ENCODE measurements around the gene EPOP.

EPOP gene

DNA sequence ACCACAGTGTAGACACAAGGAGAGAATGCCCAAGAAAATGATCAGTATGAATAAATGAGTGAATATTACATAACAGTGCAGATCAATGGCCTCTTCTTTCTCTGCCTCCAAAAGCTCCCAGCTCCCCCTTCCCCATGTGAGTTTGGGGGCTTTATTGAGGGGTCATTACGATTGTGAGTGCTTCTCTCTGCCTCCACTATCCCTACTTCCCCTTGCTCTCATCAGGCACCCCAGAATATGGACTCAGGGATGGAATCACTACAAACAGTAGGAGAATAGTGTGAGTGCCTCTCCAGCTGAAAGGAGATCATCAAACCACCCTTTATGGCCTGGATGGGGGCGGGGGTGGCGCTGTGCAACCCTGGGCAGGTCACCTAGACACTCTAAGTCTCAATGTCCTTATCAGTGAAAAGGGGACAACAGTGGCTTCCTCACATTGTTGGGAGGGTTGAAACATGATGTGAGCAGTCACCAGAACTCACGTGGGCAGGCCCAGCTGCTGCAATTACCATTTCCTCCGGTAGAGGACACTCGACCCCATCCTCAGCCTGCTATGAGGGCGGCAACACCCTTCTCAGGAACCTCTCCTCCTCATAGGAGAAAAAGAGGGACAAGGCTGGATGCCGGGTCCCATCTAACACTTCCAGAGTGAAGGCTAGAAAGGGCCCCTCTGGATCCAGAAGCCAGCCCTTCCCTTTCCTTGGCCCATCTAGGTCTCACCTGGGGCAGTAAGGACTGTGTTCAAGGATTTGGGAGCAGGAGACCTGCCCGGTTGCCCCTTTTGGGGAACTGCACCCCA is 2.1 kb upstream of the EPOP start:
- DNase-seq = peak; percentile 76 to 97 (median 84)
- intact Hi-C loops (cut with DNase I) = loop anchor here (1.0 kb wide), 1 partner anchor 58 kb away; no protein-coding TSS in a partner anchor

DNA sequence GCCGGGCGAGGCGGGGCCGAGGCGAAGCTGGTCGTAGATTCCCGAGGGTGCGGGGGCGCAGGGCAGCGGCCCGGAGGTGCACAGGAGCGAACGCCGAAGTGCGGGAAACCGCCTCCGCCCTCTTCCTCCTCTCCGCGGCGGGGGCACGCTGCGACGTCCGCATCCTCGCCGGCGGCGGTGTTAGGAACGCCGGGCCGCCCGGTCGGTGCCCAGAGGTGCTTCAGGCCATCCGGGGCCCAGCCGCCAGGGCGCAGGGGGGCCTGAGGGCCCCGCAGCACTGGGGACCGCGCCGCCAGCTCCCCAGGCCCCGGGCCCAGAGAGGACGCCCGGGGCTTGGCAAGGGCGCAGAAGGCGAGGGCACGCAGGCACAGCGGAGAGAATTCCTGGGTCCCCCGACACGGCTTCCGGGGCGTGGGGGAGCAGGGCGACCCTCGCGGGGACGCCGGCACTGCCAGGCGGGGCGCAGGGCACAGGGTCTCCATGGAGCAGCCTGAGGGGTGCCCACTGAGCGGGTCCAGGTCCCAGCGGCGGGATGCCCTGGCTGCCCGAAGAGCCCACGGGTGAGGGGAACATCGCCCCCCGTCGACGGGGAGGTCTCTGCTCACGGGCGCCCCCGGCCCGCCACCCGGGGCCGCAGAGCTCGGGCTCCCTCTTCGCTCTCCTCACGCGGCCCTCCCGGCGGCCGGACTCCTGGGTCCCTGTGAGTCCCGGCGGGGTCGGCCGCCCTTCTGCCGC is 576 bp downstream of the EPOP start:
- peak in 2 of 10 donors; percentile 74 to 85 for DNase-seq
- intact Hi-C loops (cut with DNase I) = loop anchor here (2.0 to 5.0 kb wide), 2 partner anchors 57 to 322 kb away; partner anchors contain the start of genes CISD3 and SOCS7

DNA sequence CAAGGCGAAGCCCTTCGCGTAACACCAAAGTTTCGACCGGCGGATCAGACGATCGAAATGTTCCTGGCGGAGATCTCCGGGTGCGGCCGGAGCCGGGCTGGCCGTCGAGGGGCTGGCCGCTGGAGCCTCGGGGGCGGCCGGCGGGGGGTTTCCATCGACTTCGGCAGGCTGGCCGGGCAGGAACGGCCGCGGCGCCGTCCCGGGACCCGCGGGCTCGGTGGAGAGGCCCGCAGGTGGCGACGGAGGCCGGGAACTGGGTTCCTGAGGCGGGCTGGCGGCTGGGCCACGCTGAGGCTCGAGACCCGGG is 1.1 kb downstream of the EPOP start:
- intact Hi-C loops (cut with DNase I) = loop anchor here (2.0 to 5.0 kb wide), 2 partner anchors 57 to 321 kb away; partner anchors contain the start of genes CISD3 and SOCS7
- no peak for DNase-seq

DNA sequence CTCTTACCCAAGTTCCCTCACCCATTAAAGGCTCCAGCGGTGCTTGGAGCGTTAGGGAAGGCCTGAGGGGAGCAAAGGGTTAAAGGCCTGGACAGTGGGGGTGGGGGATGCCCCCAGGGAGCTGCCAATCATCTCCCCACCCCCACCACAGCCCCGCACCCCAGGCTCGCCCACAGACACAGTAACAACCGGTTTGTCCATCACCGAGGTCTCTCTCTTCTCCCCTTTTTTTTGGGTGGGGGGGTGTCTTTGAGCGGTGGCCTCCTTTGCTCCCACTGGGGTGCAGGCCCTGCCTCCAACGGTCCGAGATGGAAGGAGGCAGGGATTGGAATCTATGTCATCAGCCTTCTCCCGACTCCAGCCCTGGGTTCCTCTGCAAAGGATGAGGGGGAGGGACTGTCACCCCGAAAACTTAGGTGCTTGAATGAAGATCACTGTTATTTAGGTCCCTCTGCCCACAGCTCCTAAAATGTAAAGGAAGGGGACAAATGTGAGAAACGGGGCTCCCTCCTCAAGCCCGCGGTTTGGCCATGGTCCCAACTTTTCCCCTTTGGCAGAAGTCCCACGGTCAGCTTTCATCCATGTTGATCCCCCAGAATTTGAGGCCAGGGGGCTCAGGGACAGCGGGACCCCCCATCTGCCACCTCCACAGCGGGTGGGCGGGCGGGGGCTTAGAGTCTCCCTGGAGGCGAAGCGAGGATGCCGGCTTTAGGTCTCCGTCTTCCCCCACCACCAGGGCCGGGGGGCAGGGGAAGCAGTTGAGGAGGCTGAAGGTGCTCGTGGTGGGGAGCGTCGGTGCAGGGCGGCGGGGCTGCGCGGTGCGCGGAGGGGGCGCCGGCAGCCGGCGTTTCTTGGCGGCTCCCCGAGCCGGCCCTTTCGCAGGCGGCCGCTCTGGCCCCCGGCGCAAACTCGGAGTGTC is 1.7 kb downstream of the EPOP start:
- no peak for DNase-seq
- intact Hi-C loops (cut with DNase I) = loop anchor here (5.0 kb wide), 1 partner anchor 321 kb away; the partner anchor contains the start of gene SOCS7

DNA sequence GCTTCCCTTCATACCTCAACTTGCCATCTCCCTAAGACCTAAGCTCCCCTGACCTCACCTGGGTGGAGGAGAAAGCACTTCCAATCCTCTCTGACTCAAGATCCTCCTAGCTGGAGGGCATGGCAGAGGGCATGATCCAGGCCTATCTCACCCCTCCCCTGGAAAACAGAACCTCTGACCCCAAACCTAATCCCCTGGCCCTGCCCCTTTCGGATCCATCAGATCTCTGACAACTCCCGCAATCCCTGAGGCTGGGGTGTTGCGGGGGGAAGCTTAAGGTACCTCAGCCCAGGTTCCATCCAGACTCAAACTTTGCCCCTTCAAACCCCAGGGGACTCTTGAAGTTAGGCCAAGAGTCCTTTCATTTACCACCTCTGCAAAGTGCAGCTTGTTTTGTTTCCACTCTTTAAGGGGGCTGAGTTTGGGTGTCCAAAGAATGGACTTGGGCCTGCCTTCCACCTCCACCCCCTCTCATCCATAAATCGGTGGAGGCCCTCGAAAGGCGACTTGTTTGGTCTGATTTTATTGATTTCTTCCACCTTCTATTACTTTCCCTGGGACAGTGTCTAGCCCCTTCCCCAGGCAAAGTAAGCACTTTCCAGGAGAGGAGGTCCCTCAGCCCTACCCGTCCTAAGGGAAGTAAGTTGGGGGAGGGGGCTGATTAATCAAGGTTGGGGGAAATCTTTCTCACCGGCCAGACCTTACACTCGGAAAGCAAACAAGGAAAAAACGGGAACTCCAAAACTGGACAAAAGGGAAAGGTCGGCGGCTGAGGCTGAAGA is 2.6 kb downstream of the EPOP start:
- DNase-seq = no peak
- intact Hi-C loops (cut with DNase I) = loop anchor here (5.0 kb wide), 1 partner anchor 320 kb away; the partner anchor contains the start of gene SOCS7

DNA sequence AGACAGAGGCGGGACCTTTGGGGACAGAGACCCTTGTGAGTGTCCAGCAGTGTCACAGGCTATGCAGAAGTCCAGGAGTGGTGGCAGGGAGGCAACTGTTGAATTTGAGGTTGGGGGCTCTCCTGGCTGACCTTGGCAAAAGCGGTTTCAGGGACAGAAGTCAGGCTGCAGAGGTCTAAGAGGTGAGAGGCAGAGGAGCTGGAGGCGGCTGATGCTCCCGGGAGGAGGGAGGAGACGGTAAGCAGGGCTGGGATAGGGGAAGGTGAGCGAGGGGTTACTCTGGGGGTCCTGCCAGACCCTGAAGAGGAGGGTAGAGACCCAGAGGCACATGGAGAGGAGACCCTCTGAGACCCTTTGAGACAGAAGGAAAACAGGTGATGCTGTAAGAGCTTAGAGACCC is 5.2 kb downstream of the EPOP start:
- intact Hi-C loops (cut with DNase I) = loop anchor here (5.0 kb wide), 1 partner anchor 162 kb away; no protein-coding TSS in a partner anchor
- DNase-seq = no peak

DNA sequence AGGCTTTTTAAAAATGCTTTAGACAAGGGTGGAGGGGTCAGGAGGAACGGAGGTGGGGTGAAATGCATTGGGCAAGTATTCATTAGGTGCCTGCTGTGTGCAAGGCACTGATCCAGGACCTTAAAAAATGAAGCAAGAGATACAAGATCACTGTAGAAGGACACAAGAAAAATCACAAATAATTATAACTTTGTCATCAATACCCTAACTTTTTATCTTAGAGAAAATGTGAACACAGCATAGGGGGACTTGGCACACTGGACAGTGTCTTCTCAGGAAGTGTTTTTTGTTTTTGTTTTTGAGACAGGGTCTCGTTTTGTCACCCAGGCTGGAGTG is 7.0 kb downstream of the EPOP start:
- no peak for DNase-seq
- intact Hi-C loops (cut with DNase I) = loop anchor here (2.0 to 5.0 kb wide), 2 partner anchors 109 to 160 kb away; no protein-coding TSS in a partner anchor

DNA sequence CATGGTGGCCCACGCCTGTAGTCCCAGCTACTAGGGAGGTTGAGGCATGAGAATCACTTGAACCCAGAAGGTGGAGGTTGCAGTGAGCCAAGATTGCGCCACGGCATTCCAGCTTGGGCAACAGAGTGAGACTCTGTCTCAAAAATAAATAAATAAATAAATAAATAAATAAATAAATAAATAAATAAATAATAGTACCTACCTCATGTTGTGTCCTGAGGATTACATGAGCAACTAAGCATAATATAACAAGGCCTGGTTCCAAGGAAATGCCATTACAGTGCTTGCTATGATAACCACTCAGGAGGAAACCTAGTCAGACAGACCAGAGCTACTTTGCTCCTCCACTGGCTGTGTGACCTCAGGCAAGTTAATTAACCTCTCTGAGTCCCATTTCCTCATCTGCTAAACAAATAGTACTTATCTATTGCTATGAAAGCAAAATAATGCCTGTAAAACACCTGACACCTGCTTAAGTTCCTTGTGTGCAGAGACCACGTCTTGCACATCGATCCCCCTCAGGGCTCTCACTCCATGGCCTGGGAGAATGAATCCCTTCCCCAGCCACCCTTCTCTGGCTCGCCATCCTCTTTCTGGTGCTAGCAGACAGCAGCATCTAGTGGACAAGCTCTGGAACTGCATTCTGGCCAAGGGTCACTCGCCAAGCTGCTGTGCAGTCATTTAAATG is 7.5 kb downstream of the EPOP start:
- DNase-seq = peak; percentile 35 to 95 (median 73)

DNA sequence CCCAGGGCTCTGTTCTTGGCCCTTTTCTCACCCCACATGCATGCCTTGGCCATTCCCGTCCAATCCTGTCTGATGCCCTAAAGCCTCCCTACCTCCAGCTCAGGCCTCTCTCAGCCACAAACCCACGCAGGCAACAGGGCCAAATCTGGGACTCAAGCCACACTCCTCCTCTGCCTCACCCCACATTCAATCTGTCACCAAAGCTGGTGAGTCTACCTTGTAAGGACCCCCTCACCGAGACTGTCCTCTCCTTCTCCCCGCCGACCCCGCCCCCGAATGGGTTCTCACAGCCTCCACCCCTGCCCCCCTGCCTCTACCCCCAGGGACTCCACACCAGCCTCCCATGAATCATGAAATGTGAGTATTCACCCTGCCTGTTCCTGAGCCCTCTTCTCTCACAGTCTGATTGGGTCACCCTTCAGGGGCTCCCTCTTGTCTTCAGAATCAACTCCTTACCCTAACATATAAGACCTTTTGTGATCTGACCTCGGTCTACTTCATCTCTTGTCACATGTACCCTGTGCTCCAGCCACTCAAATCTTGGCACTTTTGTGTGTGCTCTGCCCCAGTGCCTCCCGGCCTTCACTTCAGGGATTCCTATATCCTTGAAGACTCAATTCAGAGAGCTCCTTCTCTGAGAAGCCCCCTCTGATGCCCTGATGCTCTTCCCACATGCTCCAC is 10.7 kb downstream of the EPOP start:
- peak in 1 of 10 donors; percentile 50 for DNase-seq
- intact Hi-C loops (cut with DNase I) = loop anchor here (2.0 to 5.0 kb wide), 2 partner anchors 57 to 172 kb away; no protein-coding TSS in a partner anchor

More for the DNA sequence above, 7.5 kb downstream of the EPOP start:
- intact Hi-C loops (cut with DNase I) = loop anchor here (2.0 to 5.0 kb wide), 2 partner anchors 108 to 160 kb away; no protein-coding TSS in a partner anchor

DNA sequence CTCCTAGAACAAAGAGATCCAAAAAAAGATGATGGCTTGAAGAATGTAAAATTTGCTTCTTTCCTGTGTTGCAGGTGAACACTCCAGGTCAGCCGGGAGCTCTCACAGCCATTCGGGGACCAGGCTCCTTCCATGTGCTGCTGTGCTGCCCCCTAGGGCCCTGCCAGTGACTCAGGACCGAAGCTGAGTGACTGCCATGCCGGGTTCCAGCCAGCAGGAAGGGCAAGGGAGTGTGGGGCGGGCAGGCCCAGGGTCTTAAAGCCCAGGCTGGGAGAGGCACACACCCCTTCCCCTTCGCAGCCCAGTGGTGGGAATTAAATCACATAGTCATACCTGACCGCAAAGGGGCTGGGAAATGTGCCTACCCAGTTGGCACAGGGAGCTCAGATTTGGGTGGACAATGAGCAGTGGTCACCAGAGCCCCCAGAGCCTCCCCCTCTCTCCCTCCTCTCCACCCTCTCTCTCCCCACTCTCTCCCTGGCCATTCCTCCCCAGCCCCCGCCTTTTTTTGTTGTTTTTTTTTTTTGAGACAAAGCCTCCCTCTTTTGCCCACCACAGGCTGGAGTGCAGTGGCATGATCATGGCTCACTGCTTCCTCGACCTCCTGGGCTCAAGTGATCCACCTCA is 11.5 kb downstream of the EPOP start:
- intact Hi-C loops (cut with DNase I) = loop anchor here (2.0 to 5.0 kb wide), 2 partner anchors 56 to 171 kb away; no protein-coding TSS in a partner anchor

DNA sequence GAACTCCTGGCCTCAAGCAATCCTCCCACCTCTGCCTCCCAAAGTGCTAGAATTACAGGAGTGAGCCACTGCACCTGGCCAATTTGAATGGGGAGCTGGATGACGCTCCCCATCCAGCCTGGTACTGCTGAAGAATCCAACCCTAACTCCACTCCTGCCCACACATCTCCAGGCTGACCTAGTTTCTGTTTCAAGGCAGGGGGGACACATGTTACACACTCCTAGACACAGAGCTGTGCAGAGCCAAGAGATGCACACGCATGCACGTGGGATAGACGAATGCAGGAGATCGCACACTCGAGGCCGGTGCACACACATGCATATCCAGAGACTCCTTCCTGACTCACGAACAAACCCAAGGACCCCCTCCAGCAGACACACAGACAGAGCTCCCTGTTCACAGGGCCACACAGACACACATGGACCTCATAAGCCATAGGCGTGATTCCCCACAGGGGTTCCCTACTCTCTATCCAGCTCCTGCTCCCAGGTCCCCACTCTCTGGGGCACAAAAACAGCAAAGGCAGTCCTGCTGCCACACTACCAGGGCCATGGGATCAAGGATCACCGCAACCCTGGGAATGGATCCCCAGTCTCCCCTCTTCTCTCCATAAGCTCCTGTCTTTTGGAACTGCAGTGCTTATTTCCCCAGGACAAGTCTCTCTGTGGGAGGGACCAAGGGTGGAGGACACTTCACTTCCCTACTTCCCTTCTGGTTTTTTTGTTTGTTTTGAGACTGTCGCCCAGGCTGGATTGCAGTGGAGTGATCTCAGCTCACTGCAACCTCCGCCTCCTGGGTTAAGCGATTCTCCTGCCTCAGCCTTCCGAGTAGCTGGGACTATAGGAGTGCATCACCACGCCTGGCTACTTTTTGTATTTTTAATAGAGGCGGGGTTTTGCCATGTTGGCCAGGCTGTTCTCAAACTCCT is 14.4 kb downstream of the EPOP start:
- intact Hi-C loops (cut with DNase I) = loop anchor here (5.0 kb wide), 1 partner anchor 168 kb away; no protein-coding TSS in a partner anchor
- peak in 5 of 10 donors; percentile 30 to 85 (median 76) for DNase-seq

More for the DNA sequence above, 11.5 kb downstream of the EPOP start:
- peak; percentile 58 to 95 (median 81) for DNase-seq

DNA sequence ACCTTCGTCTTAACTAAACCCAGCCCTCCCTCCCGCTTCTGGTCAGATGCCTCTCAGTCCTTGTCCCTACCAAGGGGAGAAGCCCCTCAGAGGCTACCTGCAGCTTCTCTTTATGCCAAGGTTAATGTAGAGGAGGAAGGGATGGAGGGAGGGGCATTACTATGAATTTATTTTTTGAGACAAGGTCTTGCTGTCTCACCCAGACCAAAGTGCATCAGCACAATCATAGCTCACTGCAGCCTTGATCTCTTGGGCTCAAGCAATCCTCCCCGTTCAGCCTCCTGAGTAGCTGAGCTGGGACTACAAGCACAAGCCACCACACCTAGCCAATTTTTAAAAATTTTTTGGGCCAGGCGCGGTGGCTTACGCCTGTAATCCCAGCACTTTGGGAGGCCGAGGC is 15.3 kb downstream of the EPOP start:
- intact Hi-C loops (cut with DNase I) = no loop called here
- DNase-seq = no peak

DNA sequence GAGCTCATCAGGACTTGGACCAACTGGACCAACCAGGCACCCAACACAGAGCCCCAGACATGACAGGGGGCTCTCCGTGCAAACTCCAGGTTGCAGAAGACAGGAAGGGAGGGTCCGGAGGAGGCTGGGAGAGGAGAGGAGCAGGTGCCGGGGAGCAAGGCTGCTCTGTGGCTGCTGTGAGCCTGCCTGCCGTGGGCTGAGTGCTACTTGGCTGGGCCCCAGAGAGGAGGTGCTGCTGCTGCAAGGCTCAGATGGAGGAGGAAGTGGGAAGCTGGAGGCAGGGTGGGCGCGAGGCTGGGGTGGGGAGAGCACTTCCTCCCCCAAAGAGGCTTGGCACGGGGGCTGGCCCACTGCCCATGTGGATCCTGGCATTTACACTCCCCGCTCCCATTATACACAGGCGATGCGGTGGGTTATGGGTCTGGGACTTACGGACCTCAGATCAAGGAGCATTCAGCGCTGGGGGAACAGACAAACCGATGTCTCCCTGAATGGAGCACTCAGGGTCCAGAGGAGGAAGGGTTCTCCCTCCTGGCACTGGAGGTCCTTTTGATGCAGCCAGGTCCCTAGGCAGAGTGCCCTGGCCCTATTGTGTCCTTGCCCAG is 15.9 kb downstream of the EPOP start:
- peak; percentile 41 to 95 (median 64) for DNase-seq
- intact Hi-C loops (cut with DNase I) = no loop called here

DNA sequence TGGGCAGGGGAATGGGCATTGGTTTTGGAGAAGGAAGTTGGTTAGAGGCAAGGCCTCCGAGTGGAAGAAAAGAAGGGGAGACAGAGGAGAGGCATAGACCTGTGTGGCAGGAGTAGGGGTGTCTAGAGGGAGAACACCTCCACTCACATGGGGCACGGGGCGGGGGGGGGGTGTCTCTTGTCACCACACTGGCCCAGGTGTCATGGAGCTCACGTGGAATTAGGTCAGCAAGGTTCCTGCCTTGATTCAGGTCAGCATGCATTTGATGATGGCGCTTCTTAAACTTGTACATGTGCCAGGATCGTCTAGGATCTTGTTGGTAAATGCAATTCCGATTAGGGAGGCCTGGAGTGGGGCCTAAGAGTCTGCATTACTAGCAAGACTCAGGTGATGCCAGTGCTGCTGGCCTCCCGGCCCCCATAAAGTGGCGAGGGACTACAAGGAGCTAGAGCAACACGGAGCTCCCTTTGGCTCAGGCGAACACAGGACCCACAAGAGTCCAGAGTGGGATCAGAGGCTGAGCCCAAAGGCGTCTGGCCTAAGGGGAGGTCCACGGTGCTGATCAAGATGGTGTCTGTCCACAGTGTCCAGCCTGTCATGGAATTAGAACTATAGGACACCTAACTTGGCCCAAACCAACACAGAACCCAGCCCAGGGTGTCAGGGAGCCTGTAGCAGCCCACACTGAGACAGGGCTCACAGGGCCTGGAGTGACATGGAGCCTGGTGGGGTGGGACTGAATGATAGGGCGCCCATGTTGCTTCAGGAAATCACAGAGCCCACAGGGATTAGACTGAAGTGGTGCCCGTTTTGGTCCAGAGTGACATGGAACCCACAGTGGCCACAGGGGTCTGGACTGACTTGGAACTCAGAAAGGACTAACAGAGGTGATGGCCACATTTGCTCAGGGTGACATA is 16.7 kb downstream of the EPOP start:
- DNase-seq = peak in 2 of 10 donors; percentile 70 to 77
- intact Hi-C loops (cut with DNase I) = no loop called here

Data from posterior cingulate gyrus (tissue), 11 donors.